SK-N-SH treated with all-trans-retinoic acid at 6 μM for 48 hours (cell line): Measurements from ENCODE around the gene TANC1.

Experiments
- ARNTL ChIP-seq: fragments of 450-650 bp; formaldehyde crosslinking; IDR thresholded peaks from 2 replicates; pipeline ENCODE4 v1.5.0; 2020; ENCODE audit warnings: low read depth, mild to moderate bottlenecking, moderate library complexity, borderline replicate concordance
- CSDC2 ChIP-seq: fragments of 250-450 bp; sonication (Bioruptor Pico); IDR thresholded peaks from 2 replicates; pipeline ENCODE4 v1.5.0; 2020; ENCODE audit warnings: mild to moderate bottlenecking, moderate library complexity
- ESRRG ChIP-seq: fragments of 250-450 bp; sonication (Bioruptor Pico); IDR thresholded peaks from 2 replicates; pipeline ENCODE4 v1.6.1; 2021; ENCODE audit warnings: mild to moderate bottlenecking
- OSR1 ChIP-seq: fragments of 250-450 bp; sonication (Bioruptor Pico); IDR thresholded peaks from 2 replicates; pipeline ENCODE4 v1.8.0; 2022; ENCODE audit warnings: moderate library complexity, mild to moderate bottlenecking, inconsistent platforms
- PATZ1 ChIP-seq: fragments of 250-450 bp; sonication (Bioruptor Pico); IDR thresholded peaks from 2 replicates; pipeline ENCODE4 v1.8.0; 2020; ENCODE audit warnings: mild to moderate bottlenecking, moderate library complexity, borderline replicate concordance
- PPARA ChIP-seq: fragments of 250-450 bp; sonication (Bioruptor Pico); IDR thresholded peaks from 2 replicates; pipeline ENCODE4 v1.5.0; 2020; ENCODE audit warnings: mild to moderate bottlenecking, borderline replicate concordance
- SNAI2 ChIP-seq: fragments of 250-450 bp; sonication (Bioruptor Pico); IDR thresholded peaks from 2 replicates; pipeline ENCODE4 v1.5.0; 2020; ENCODE audit warnings: mild to moderate bottlenecking, moderate library complexity
- TCF4 ChIP-seq: fragments of 250-450 bp; sonication (Bioruptor Pico); IDR thresholded peaks from 2 replicates; pipeline ENCODE4 v1.8.0; 2021; ENCODE audit warnings: mild to moderate bottlenecking, moderate library complexity, borderline replicate concordance
- TOX ChIP-seq: fragments of 250-450 bp; sonication (Bioruptor Pico); IDR thresholded peaks from 2 replicates; pipeline ENCODE4 v1.8.0; 2021; ENCODE audit warnings: mild to moderate bottlenecking, moderate library complexity, borderline replicate concordance
- ZC3H10 ChIP-seq: fragments of 250-450 bp; sonication (Bioruptor Pico); IDR thresholded peaks from 2 replicates; pipeline ENCODE4 v1.5.1; 2021; ENCODE audit warnings: mild to moderate bottlenecking, moderate library complexity
- ZFP3 ChIP-seq: fragments of 250-450 bp; sonication (Bioruptor Pico); IDR thresholded peaks from 2 replicates; pipeline ENCODE4 v1.5.0; 2020; ENCODE audit warnings: mild to moderate bottlenecking, moderate library complexity
- ZNF70 ChIP-seq: fragments of 450-650 bp; formaldehyde crosslinking; IDR thresholded peaks from 2 replicates; pipeline ENCODE4 v1.5.0; 2020; ENCODE audit warnings: mild to moderate bottlenecking, moderate library complexity
- ZNF8 ChIP-seq: fragments of 450-650 bp; formaldehyde crosslinking; IDR thresholded peaks from 2 replicates; pipeline ENCODE4 v1.5.0; 2020; ENCODE audit warnings: mild to moderate bottlenecking, moderate library complexity
- TF ChIP-seq, protein P1 (sequence below): fragments of 250-450 bp; sonication (Bioruptor Pico); IDR thresholded peaks from 2 replicates; pipeline ENCODE4 v1.5.1; 2020; ENCODE audit warnings: low read depth, mild to moderate bottlenecking, moderate library complexity

GRCh38 chr2:159199761-159200465 is 231.5 kb downstream of the TANC1 start:
- TF ChIP-seq SNAI2 (CRISPR knock-in tag) (no peak), TCF4 (CRISPR knock-in tag) (no peak), ARNTL (CRISPR knock-in tag) (no peak), OSR1 (CRISPR knock-in tag) (no peak), ZC3H10 (CRISPR knock-in tag) (no peak), TOX (CRISPR knock-in tag) (no peak), PATZ1 (no peak), CSDC2 (CRISPR knock-in tag) (no peak), ZFP3 (CRISPR knock-in tag) (no peak), ZNF8 (CRISPR knock-in tag) (no peak), PPARA (CRISPR knock-in tag) (no peak), ESRRG (CRISPR knock-in tag) (no peak), ZNF70 (no peak)
- TF ChIP-seq, protein P1, sequence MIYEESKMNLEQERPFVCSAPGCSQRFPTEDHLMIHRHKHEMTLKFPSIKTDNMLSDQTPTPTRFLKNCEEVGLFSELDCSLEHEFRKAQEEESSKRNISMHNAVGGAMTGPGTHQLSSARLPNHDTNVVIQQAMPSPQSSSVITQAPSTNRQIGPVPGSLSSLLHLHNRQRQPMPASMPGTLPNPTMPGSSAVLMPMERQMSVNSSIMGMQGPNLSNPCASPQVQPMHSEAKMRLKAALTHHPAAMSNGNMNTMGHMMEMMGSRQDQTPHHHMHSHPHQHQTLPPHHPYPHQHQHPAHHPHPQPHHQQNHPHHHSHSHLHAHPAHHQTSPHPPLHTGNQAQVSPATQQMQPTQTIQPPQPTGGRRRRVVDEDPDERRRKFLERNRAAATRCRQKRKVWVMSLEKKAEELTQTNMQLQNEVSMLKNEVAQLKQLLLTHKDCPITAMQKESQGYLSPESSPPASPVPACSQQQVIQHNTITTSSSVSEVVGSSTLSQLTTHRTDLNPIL (CRISPR knock-in tag), result no peak
